Retinal pigment epithelial cell (primary cell): Measurements from ENCODE around the gene MAP3K6.
"Not testable (repeated sequence)": the region's sequence is repeated elsewhere in the genome, so short reads cannot be mapped to it uniquely, and the experiment has no call there.

Source experiments
- DNase-seq: peaks from one replicate; pipeline ENCODE4 v3.0.0-alpha.2; 2010; ENCODE audit warnings: low read depth
- H3K4me3 ChIP-seq: 2 replicates; pipeline ENCODE4 v1.5.1; 2011; ENCODE audit warnings: mild to moderate bottlenecking, low read length, control low read depth, moderate library complexity
- CTCF ChIP-seq: conservative IDR thresholded peaks from 2 replicates; pipeline ENCODE4 v1.5.1; 2011; ENCODE audit warnings: low read depth, low read length, control low read depth, inconsistent platforms

Gene MAP3K6

GRCh38 chr1:27366411-27367159 lies at the start of gene MAP3K6:
Gene MAP3K6, minus strand, starts transcription at chr1:27366961. Its CDS starts 364 bp downstream, at chr1:27366597.
- peak; percentile 17 for DNase-seq
- peak within 1 kb of the TSS; percentile 66 for H3K4me3 ChIP-seq
- peak; percentile 35 for TF ChIP-seq CTCF

GRCh38 chr1:27414091-27414490 lies 47.3 kb upstream of the MAP3K6 start:
- no peak overlapping the region for H3K4me3 ChIP-seq
- no peak for TF ChIP-seq CTCF
- DNase-seq, result no peak

GRCh38 chr1:27413004-27413403 lies 46.2 kb upstream of the MAP3K6 start:
- DNase-seq, result no peak
- H3K4me3 ChIP-seq, result no peak overlapping the region
- TF ChIP-seq CTCF, result no peak

- H3K4me3 ChIP-seq, result no peak overlapping the region
- no peak for DNase-seq
- no peak for TF ChIP-seq CTCF
Observed at GRCh38 chr1:27412502-27412901, 45.7 kb upstream of the MAP3K6 start.

GRCh38 chr1:27410709-27411108 lies 43.9 kb upstream of the MAP3K6 start:
- H3K4me3 ChIP-seq, result no peak overlapping the region
- no peak for DNase-seq
- TF ChIP-seq CTCF, result no peak

GRCh38 chr1:27409669-27410068 lies 42.9 kb upstream of the MAP3K6 start:
- no peak overlapping the region for H3K4me3 ChIP-seq
- no peak for DNase-seq
- no peak for TF ChIP-seq CTCF

GRCh38 chr1:27408151-27408550 lies 41.4 kb upstream of the MAP3K6 start:
- no peak for TF ChIP-seq CTCF
- no peak for DNase-seq
- H3K4me3 ChIP-seq, result no peak overlapping the region

GRCh38 chr1:27406791-27407190 lies 40.0 kb upstream of the MAP3K6 start:
- DNase-seq, H3K4me3 ChIP-seq: not testable (repeated sequence)
